IMR-90 (cell line): ENCODE data around the gene UNC13B. TPM values are rescaled to one million over a fixed set of nuclear protein-coding genes. Genes with fewer than 3 reads are reported as not detected.
A peak's percentile ranks its signal among the peaks of the same experiment; 100 is the strongest.

Source experiments
- ATAC-seq: fragments of 200-7000 bp; cut with Tn5 transposase; 2 replicates; pipeline ENCODE4 v1.9.1; 2020; ENCODE audit warnings: low read depth, mild to moderate bottlenecking, moderate library complexity
- BruUV-seq: library from RNA; stranded (reverse); fragments of 400-500 nt; replicated peaks from 2 replicates; lab custom pipeline; 2021; lab: Mats Ljungman, UMichigan
- CTCF ChIA-PET: fragments of 300-600 bp; formaldehyde crosslinking; extraction: SDS; loops from one replicate; lab custom pipeline; 2021; ENCODE audit warnings: antibody characterized with exemption; lab: Yijun Ruan, JAX
- POLR2A ChIA-PET: fragments of 300-600 bp; sonication (Branson Sonifier 250); formaldehyde crosslinking; loops from one replicate; lab custom pipeline; 2022; ENCODE audit warnings: antibody characterized with exemption; ENCODE audit not compliant: unreplicated experiment; lab: Charles Lee
- DNase-seq: peaks from one replicate; pipeline ENCODE4 v3.0.0; 2013
- H2AFZ ChIP-seq: replicated peaks from 2 replicates; pipeline ENCODE3; 2013; ENCODE audit warnings: low read length, mild to moderate bottlenecking; ENCODE audit not compliant: poor library complexity
- H2AK5ac ChIP-seq: 2 replicates; pipeline ENCODE4 v1.6.1; 2013; ENCODE audit warnings: low read depth, low read length, inconsistent platforms
- H2AK9ac ChIP-seq: replicated peaks from 2 replicates; pipeline ENCODE3; 2013; ENCODE audit warnings: mild to moderate bottlenecking, low read depth, low read length, moderate library complexity; ENCODE audit not compliant: poor library complexity
- H2BK120ac ChIP-seq: 2 replicates; pipeline ENCODE4 v1.6.1; 2013; ENCODE audit warnings: low read depth, low read length, inconsistent platforms
- H2BK15ac ChIP-seq: 3 replicates; pipeline ENCODE4 v1.6.1; 2013; ENCODE audit warnings: low read depth, low read length, inconsistent platforms
- H2BK20ac ChIP-seq: 2 replicates; pipeline ENCODE4 v1.6.1; 2013; ENCODE audit warnings: low read depth, mild to moderate bottlenecking, inconsistent platforms, low read length, moderate library complexity
- H2BK5ac ChIP-seq: 2 replicates; pipeline ENCODE4 v1.6.1; 2013; ENCODE audit warnings: mild to moderate bottlenecking, low read depth, low read length, inconsistent platforms; ENCODE audit not compliant: poor library complexity, severe bottlenecking
- H3K14ac ChIP-seq: replicated peaks from 2 replicates; pipeline ENCODE4 v1.6.1; 2013; ENCODE audit warnings: low read depth, low read length, inconsistent platforms
- H3K18ac ChIP-seq: 2 replicates; pipeline ENCODE4 v1.6.1; 2013; ENCODE audit warnings: low read depth, low read length, control low read depth
- H3K23ac ChIP-seq: 2 replicates; pipeline ENCODE4 v1.6.1; 2013; ENCODE audit warnings: low read depth, low read length, inconsistent platforms
- H3K27ac ChIP-seq: 2 replicates; pipeline ENCODE4 v1.5.1; 2013; ENCODE audit warnings: mild to moderate bottlenecking, control low read depth, low read length; ENCODE audit not compliant: insufficient read depth
- H3K27me3 ChIP-seq: 2 replicates; pipeline ENCODE4 v1.6.1; 2013; ENCODE audit warnings: low read length; ENCODE audit not compliant: control insufficient read depth, insufficient read depth
- H3K36me3 ChIP-seq: 2 replicates; pipeline ENCODE4 v1.6.1; 2013; ENCODE audit warnings: low read length, mixed read lengths; ENCODE audit not compliant: control insufficient read depth, insufficient read depth
- H3K4ac ChIP-seq: 2 replicates; pipeline ENCODE4 v1.6.1; 2013; ENCODE audit warnings: low read depth, low read length, inconsistent platforms
- H3K4me1 ChIP-seq: 2 replicates; pipeline ENCODE4 v1.6.1; 2013; ENCODE audit warnings: low read length, mixed read lengths; ENCODE audit not compliant: control insufficient read depth, insufficient read depth
- H3K4me2 ChIP-seq: 2 replicates; pipeline ENCODE4 v1.6.1; 2013; ENCODE audit warnings: low read depth, mild to moderate bottlenecking, control low read depth, low read length, moderate library complexity
- H3K4me3 ChIP-seq: 2 replicates; pipeline ENCODE4 v1.5.1; 2013; ENCODE audit warnings: low read depth, mild to moderate bottlenecking, control low read depth, low read length, moderate library complexity; ENCODE audit not compliant: insufficient read depth
- H3K56ac ChIP-seq: 2 replicates; pipeline ENCODE4 v1.6.1; 2013; ENCODE audit warnings: low read length, inconsistent platforms; ENCODE audit not compliant: insufficient read depth; ENCODE audit errors: extremely low read depth
- H3K79me1 ChIP-seq, 2 experiments: 2 replicates each; pipeline ENCODE4 v1.6.1; 2013; ENCODE audit warnings: low read length in 2 of 2, inconsistent platforms in 1 of 2, low read depth in 1 of 2
- H3K9ac ChIP-seq: 2 replicates; pipeline ENCODE4 v1.6.1; 2013; ENCODE audit warnings: low read depth, low read length, control low read depth
- H3K9me1 ChIP-seq: 2 replicates; pipeline ENCODE4 v1.6.1; 2013; ENCODE audit warnings: low read length, inconsistent platforms; ENCODE audit not compliant: insufficient read depth
- H3K9me3 ChIP-seq: 2 replicates; pipeline ENCODE4 v1.6.1; 2013; ENCODE audit warnings: low read length; ENCODE audit not compliant: control insufficient read depth, insufficient read depth
- H4K20me1 ChIP-seq: 2 replicates; pipeline ENCODE4 v1.6.1; 2013; ENCODE audit warnings: low read length, inconsistent platforms; ENCODE audit not compliant: insufficient read depth
- H4K5ac ChIP-seq: 2 replicates; pipeline ENCODE4 v1.6.1; 2013; ENCODE audit warnings: mild to moderate bottlenecking, low read depth, low read length, control low read depth
- H4K8ac ChIP-seq, 2 experiments: 2 replicates each; pipeline ENCODE4 v1.6.1; 2013; ENCODE audit warnings: low read depth in 2 of 2, low read length in 2 of 2, control low read depth in 1 of 2, inconsistent platforms in 1 of 2
- H4K91ac ChIP-seq: 2 replicates; pipeline ENCODE4 v1.6.1; 2013; ENCODE audit warnings: low read depth, low read length, inconsistent platforms; ENCODE audit not compliant: insufficient read depth
- FOS ChIP-seq: fragments of 150-350 bp; IDR thresholded peaks from 2 replicates; pipeline ENCODE4 v1.6.1; 2016; ENCODE audit warnings: low read depth, low read length
- MAFK ChIP-seq: IDR thresholded peaks from 2 replicates; pipeline ENCODE4 v1.6.1; 2012; ENCODE audit warnings: low read depth, low read length, improper control_type of control experiment
- MAZ ChIP-seq: IDR thresholded peaks from 2 replicates; pipeline ENCODE4 v1.6.1; 2012; ENCODE audit warnings: low read depth, mild to moderate bottlenecking, low read length, improper control_type of control experiment, moderate library complexity, borderline replicate concordance
- MXI1 ChIP-seq: IDR thresholded peaks from 2 replicates; pipeline ENCODE4 v1.6.1; 2012; ENCODE audit warnings: low read depth, mild to moderate bottlenecking, low read length, moderate library complexity, borderline replicate concordance
- RCOR1 ChIP-seq: IDR thresholded peaks from 2 replicates; pipeline ENCODE4 v1.6.1; 2012; ENCODE audit warnings: mild to moderate bottlenecking, low read length, improper control_type of control experiment; ENCODE audit not compliant: insufficient replicate concordance
- RFX5 ChIP-seq: IDR thresholded peaks from 2 replicates; pipeline ENCODE4 v1.8.0; 2012; ENCODE audit warnings: low read depth, mild to moderate bottlenecking, low read length, moderate library complexity
- WGBS, 2 experiments: methylation state at CpG; one replicate each; pipeline versions ENCODE4 v1.1.5 to v1.1.7; 2013; ENCODE audit warnings: missing lambda C conversion rate in 2 of 2; ENCODE audit not compliant: insufficient read length in 1 of 2; ENCODE audit errors: extremely low coverage in 2 of 2; 5-methylcytosine and 5-hydroxymethylcytosine counted together
- dilution Hi-C: fragments of 300-500 bp; cut with HindIII; formaldehyde crosslinking; loops from one replicate; pipeline ENCODE4 v1.14.3; 2018; ENCODE audit warnings: low sequenced_read_pairs; ENCODE audit not compliant: unreplicated experiment
- in situ Hi-C: fragments of 300-500 bp; cut with MboI; formaldehyde crosslinking; loops from 3 replicates; pipeline ENCODE4 v1.14.3; 2019; ENCODE audit warnings: low sequenced_read_pairs, inconsistent platforms, mixed read lengths
- intact Hi-C: fragments of 100-400 bp; cut with micrococcal nuclease; formaldehyde crosslinking; loops from 2 replicates; pipeline ENCODE4 v1.10.0; 2022
- polyA plus RNA-seq, 3 experiments: library from polyadenylated mRNA; depleted of rRNA; stranded (reverse); fragments of >200 nt; gene quantifications; 2 replicates each; pipeline ENCODE4 v1.2.3, GENCODE V29; 2012; ENCODE audit warnings: low replicate concordance in 1 of 3
- total RNA-seq: library from RNA; depleted of rRNA; stranded (reverse); fragments of >200 nt; gene quantifications from 2 replicates; pipeline ENCODE4 v1.2.3, GENCODE V29; 2012
- TF ChIP-seq, protein P1 (sequence below): fragments of 150-350 bp; IDR thresholded peaks from 2 replicates; pipeline ENCODE4 v1.6.1; 2016; ENCODE audit warnings: low read depth, mild to moderate bottlenecking, low read length, moderate library complexity, borderline replicate concordance

The UNC13B gene
- total and polyA plus RNA-seq, 2 of the 4 experiments (the other 2 are of a cell fraction): 7.5 to 14.3 TPM

DNA sequence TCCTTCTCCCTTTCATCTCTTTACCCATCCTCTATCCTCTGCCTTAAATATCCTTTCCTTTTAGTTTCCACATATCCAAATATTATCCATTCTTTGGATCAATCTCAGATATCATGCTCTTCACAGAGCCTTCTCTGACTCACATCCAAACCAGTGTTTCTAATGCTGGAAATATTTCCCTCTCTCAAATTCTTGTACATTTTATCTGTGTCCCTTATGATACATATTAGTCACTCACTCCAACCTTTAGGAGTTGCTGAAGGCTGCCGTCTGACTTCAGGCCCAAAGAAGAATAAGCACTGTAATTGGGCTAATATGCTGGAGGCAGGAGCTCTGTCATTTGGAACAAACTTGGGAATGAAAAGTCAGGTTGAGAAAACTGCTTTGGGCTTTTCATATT, 171.7 kb downstream of the UNC13B start:
- POLR2A ChIA-PET: interaction anchor here (0.7 kb wide), 1 partner anchor 33 kb away, joined by 5 read pairs; no protein-coding TSS in a partner anchor
- BruUV-seq: no TSS peak
- intact Hi-C loops: no loop called here

More for the DNA sequence above, 171.7 kb downstream of the UNC13B start:
- peaks cover 9% of the 10 kb centered on the region for H3K4me1 ChIP-seq
- peak overlapping the region; percentile 58; the same call in 1 of the 2 replicates for H2BK20ac ChIP-seq
- H3K27ac ChIP-seq: no peak overlapping the region
- no peak overlapping the region for H4K5ac ChIP-seq
- peak overlapping the region; percentile 80; the same call in 1 of the 2 replicates for H3K18ac ChIP-seq
- no peaks in the 10 kb centered on the region for H3K9me3 ChIP-seq
- H3K9ac ChIP-seq: no peak overlapping the region
- no peaks in the 10 kb centered on the region for H3K79me1 ChIP-seq
- no CpG with 5 or more reads among the region's 1 CpG for WGBS, 2 experiments
- no peak overlapping the region for H3K56ac ChIP-seq
- H4K20me1 ChIP-seq: no peaks in the 10 kb centered on the region
- CTCF ChIA-PET: interaction anchor here (0.6 kb wide), 1 partner anchor 345 kb away, joined by 3 read pairs; no protein-coding TSS in a partner anchor
- no peak overlapping the region for H3K4me3 ChIP-seq
- TF ChIP-seq RFX5: no peak
- TF ChIP-seq MXI1: no peak
- TF ChIP-seq, protein P1, sequence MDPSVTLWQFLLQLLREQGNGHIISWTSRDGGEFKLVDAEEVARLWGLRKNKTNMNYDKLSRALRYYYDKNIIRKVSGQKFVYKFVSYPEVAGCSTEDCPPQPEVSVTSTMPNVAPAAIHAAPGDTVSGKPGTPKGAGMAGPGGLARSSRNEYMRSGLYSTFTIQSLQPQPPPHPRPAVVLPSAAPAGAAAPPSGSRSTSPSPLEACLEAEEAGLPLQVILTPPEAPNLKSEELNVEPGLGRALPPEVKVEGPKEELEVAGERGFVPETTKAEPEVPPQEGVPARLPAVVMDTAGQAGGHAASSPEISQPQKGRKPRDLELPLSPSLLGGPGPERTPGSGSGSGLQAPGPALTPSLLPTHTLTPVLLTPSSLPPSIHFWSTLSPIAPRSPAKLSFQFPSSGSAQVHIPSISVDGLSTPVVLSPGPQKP: no peak
- no peak for TF ChIP-seq MAZ
- TF ChIP-seq MAFK: no peak
- TF ChIP-seq RCOR1: no peak
- TF ChIP-seq FOS: 0 out of 2 replicates have a peak, but pooled peaks have one; percentile 27
- no peak overlapping the region for H4K91ac ChIP-seq
- in situ Hi-C loops: no loop called here
- H3K27me3 ChIP-seq: no peaks in the 10 kb centered on the region
- DNase-seq: peak; percentile 86
- peak; percentile 95 for ATAC-seq
- H2BK15ac ChIP-seq: no peak overlapping the region
- no peak overlapping the region for H3K14ac ChIP-seq
- H2BK120ac ChIP-seq: peak overlapping the region; percentile 42; the same call in 1 of the 2 replicates
- no peak overlapping the region for H3K4ac ChIP-seq
- H2BK5ac ChIP-seq: peak overlapping the region; percentile 66
- H3K36me3 ChIP-seq: no peaks in the 10 kb centered on the region
- H2AK5ac ChIP-seq: no peak overlapping the region
- H2AFZ ChIP-seq: no peak overlapping the region
- no peak overlapping the region for H2AK9ac ChIP-seq
- H3K23ac ChIP-seq: no peak overlapping the region
- dilution Hi-C loops: no loop called here
- no peak overlapping the region for H4K8ac ChIP-seq
- H3K9me1 ChIP-seq: 0 out of 2 replicates have a peak, but pooled peaks cover 3% of the 10 kb centered on the region
- H3K4me2 ChIP-seq: peak overlapping the region; percentile 81; the same call in 1 of the 2 replicates
